ENCODE results near the gene STRA6. TPM values are rescaled to one million over a fixed set of nuclear protein-coding genes. Genes with fewer than 3 reads are reported as not detected.

The STRA6 gene
- total RNA-seq, 1 experiment from 2014 or later, result 0.54 TPM

DNA sequence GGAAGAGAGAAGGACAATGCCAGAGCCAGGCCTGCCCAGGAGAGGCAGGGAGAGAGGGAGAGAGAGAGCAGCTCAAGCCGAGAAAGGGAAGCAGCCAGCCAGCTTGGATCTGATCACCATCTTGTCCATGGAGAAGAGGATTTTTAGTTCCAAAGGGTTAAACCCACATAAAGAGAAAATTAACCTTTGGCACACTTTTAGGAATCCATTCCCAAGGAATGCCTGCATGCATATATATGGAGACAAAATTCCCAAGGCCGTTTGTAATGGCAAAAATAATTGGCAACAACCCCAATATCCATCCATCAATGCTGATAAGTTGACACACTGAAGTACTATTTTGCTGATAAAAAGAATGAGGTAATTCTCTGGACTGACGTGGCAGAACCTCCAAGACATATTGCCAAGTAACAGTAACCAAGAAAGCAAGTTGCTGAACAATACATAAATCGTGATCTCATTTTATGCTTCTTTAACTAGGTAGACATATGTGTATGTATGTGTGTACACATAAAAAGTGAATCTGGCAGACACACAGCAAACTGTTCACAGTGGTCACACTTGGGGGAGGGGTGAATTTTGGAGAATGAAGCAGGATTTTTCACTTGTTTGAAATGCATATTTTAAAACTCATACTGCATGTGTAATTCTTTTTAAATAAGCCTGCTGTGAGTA is 7.5 kb upstream of the STRA6 start (continued):
- TF ChIP-seq, protein P1, sequence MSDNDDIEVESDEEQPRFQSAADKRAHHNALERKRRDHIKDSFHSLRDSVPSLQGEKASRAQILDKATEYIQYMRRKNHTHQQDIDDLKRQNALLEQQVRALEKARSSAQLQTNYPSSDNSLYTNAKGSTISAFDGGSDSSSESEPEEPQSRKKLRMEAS (IDR thresholded peaks at IDR 0.05), result no peak
- TF ChIP-seq EZH2phosphoT487 (IDR thresholded peaks at IDR 0.05; ENCODE audit: borderline replicate concordance) (no peak), ZFX (IDR thresholded peaks at IDR 0.05) (no peak)

DNA sequence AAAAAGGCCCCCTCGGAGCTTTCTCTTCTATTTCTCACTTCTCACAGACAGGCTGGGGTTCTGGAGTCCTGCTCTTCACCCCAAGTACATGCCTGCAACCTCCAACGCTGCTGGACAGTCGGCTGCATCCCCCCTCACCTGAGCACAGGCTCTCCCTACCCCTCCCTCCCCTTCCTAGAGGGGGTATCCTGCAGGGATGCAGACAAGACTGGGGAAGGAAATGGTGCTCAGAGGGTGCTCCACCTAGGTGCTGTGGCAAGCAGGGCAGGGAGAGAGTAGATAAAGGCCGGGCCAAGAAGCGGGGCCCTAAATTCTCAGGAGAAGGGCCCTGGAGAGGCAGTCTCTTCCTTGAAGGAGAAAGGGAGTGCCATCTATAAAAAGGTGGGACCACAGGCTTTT is 7.0 kb upstream of the STRA6 start:
- no peak overlapping the region for H2AFZ ChIP-seq (ENCODE audit: low read depth, low read length, poor library complexity, severe bottlenecking)
- TF ChIP-seq, protein P1 (IDR thresholded peaks at IDR 0.05), result no peak
- TF ChIP-seq EZH2 (IDR thresholded peaks at IDR 0.05), result no peak
- no peak overlapping the region for H3K27ac ChIP-seq (ENCODE audit: low read depth, low read length)
- H3K36me3 ChIP-seq (ENCODE audit: control insufficient read depth in 1 of 2, insufficient read depth in 2 of 2, low read length in 2 of 2), result no peaks in the 10 kb centered on the region
- H3K4me2 ChIP-seq (ENCODE audit: low read length), result no peak overlapping the region
- ChIA-PET POLR2A (no interaction called here), CTCF (no interaction called here), RAD21 (ENCODE audit: low non-redundant PET in 1 of 2, low total read pairs in 2 of 2, uncharacterized antibody in 2 of 2, unreplicated experiment in 2 of 2) (no interaction called here)
- no peak overlapping the region for H3K9ac ChIP-seq (ENCODE audit: low read length)
- no peak overlapping the region for H3K4me3 ChIP-seq (replicated peaks in 1 of 2; ENCODE audit: low read depth in 1 of 2, low read length in 2 of 2)
- no peaks in the 10 kb centered on the region for H4K20me1 ChIP-seq (ENCODE audit: insufficient read depth)
- no peaks in the 10 kb centered on the region for H3K9me3 ChIP-seq (ENCODE audit: control insufficient read depth in 1 of 2, insufficient read depth in 1 of 2, low read depth in 1 of 2, low read length in 2 of 2)
- DNase-seq (ENCODE audit: low read depth, low spot score) (no peak), ATAC-seq (0 out of 2 replicates have a peak, but pooled peaks have one; percentile 45)
- BruUV-seq (replicated peaks), result no TSS peak
- H3K9me2 ChIP-seq (ENCODE audit: insufficient read depth), result no peaks in the 10 kb centered on the region
- H3K79me2 ChIP-seq (ENCODE audit: insufficient read depth, low read length), result no peaks in the 10 kb centered on the region
- peaks cover 5% of the 10 kb centered on the region; the same call in 1 of the 2 replicates for H3K27me3 ChIP-seq (ENCODE audit: insufficient read depth, low read length)
- peaks cover 6 to 15% of the 10 kb centered on the region in 2 experiments; a peak in 3 of 4 replicates for H3K4me1 ChIP-seq (ENCODE audit: control insufficient read depth in 1 of 2, insufficient read depth in 2 of 2, low read length in 2 of 2)
- intact Hi-C loops (cut with micrococcal nuclease), result no loop called here

DNA sequence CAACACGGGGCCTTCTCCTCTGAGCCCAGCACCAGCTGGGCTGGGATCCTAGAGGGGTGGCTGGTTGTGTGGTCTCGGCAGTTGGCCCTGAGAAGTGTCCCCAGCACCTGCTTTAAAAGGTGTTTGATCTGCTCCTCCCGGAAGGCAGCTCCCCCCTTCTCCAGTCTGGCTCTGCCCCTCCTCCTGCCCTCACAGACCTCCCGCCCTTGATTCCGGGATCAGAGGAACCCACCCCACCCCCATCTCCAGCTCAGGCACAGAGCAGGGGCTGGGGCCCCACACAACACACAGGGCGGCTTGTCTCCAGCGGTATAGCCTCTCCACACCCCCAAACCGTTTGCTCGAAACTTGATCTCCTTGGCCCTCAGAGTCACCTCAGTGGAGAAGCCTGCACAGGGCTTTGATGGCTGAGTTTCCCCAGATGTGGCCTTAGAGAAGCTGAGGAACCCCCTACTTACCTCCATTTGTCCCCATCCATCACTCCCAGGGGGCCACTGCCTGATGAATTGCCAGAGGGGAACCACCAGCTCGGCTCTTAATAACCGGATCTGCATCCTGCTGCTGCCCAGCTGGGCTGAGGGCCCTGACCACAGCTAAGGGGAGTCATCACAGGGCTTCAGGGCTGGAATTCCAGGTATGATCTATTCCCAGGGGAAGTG is 6.4 kb upstream of the STRA6 start:
- intact Hi-C loops (cut with micrococcal nuclease), result no loop called here
- Histone ChIP-seq H4K20me1 (ENCODE audit: insufficient read depth) (no peaks in the 10 kb centered on the region), H3K79me2 (ENCODE audit: insufficient read depth, low read length) (no peaks in the 10 kb centered on the region), H3K27ac (ENCODE audit: low read depth, low read length) (no peak overlapping the region), H3K9me2 (ENCODE audit: insufficient read depth) (no peaks in the 10 kb centered on the region), H3K4me1 (ENCODE audit: control insufficient read depth in 1 of 2, insufficient read depth in 2 of 2, low read length in 2 of 2) (peaks cover 6 to 15% of the 10 kb centered on the region in 2 experiments; a peak in 3 of 4 replicates), H3K9ac (ENCODE audit: low read length) (no peak overlapping the region), H3K4me3 (replicated peaks in 1 of 2; ENCODE audit: low read depth in 1 of 2, low read length in 2 of 2) (no peak overlapping the region), H3K36me3 (ENCODE audit: control insufficient read depth in 1 of 2, insufficient read depth in 2 of 2, low read length in 2 of 2) (no peaks in the 10 kb centered on the region), H3K4me2 (ENCODE audit: low read length) (peak overlapping the region; percentile 7; the same call in 1 of the 2 replicates), H2AFZ (ENCODE audit: low read depth, low read length, poor library complexity, severe bottlenecking) (no peak overlapping the region), H3K9me3 (ENCODE audit: control insufficient read depth in 1 of 2, insufficient read depth in 1 of 2, low read depth in 1 of 2, low read length in 2 of 2) (no peaks in the 10 kb centered on the region), H3K27me3 (ENCODE audit: insufficient read depth, low read length) (peaks cover 6% of the 10 kb centered on the region; the same call in 1 of the 2 replicates)
- ChIA-PET POLR2A (no interaction called here), CTCF (no interaction called here), RAD21 (ENCODE audit: low non-redundant PET in 1 of 2, low total read pairs in 2 of 2, uncharacterized antibody in 2 of 2, unreplicated experiment in 2 of 2) (no interaction called here)
- DNase-seq (ENCODE audit: low read depth, low spot score) (no peak), ATAC-seq (no peak)
- no TSS peak for BruUV-seq (replicated peaks)
- TF ChIP-seq EZH2 (IDR thresholded peaks at IDR 0.05) (no peak), TCF7L2 (IDR thresholded peaks at IDR 0.05; ENCODE audit: borderline replicate concordance, extremely low read depth, insufficient read depth, insufficient read length) (peak; percentile 48), SP1 (IDR thresholded peaks at IDR 0.05; ENCODE audit: low read depth) (no peak), SIN3A (IDR thresholded peaks at IDR 0.05; ENCODE audit: low read depth) (no peak), RAD21 (IDR thresholded peaks at IDR 0.05; ENCODE audit: low read depth) (no peak)

Measured in HCT116 (cell line).